PC-3 (cell line): ENCODE results near the gene XK. TPM values are rescaled to one million over a fixed set of nuclear protein-coding genes. Genes with fewer than 3 reads are reported as not detected.

Experiments used
- ATAC-seq: fragments of 200-7000 bp; cut with Tn5 transposase; 2 replicates; pipeline ENCODE4 v1.9.1; 2020; ENCODE audit warnings: mild to moderate bottlenecking, moderate library complexity
- BruUV-seq: library from RNA; stranded (reverse); fragments of 400-500 nt; replicated peaks from 2 replicates; lab custom pipeline; 2021; lab: Mats Ljungman, UMichigan
- CTCF ChIA-PET: fragments of 300-600 bp; sonication (Branson Sonifier 250); formaldehyde crosslinking; loops from one replicate; lab custom pipeline; 2022; ENCODE audit warnings: antibody characterized with exemption; lab: Charles Lee
- POLR2A ChIA-PET: fragments of 300-600 bp; sonication (Branson Sonifier 250); formaldehyde crosslinking; loops from one replicate; lab custom pipeline; 2022; ENCODE audit warnings: antibody characterized with exemption; ENCODE audit not compliant: unreplicated experiment; lab: Charles Lee
- DNase-seq: peaks from one replicate; pipeline ENCODE4 v3.0.0-alpha.2; 2015
- H2AFZ ChIP-seq: fragments of 300-600 bp; sonication (generic); 2 replicates; pipeline ENCODE4 v1.6.0; 2016; ENCODE audit warnings: antibody characterized with exemption, low read length
- H3F3A ChIP-seq: fragments of 300-600 bp; sonication (generic); one replicate; pipeline ENCODE4 v1.6.0; 2017; ENCODE audit warnings: antibody characterized with exemption, low read length, control low read depth, mild to moderate bottlenecking; ENCODE audit not compliant: unreplicated experiment
- H3K27ac ChIP-seq: fragments of 300-600 bp; sonication (generic); 2 replicates; pipeline ENCODE4 v1.5.1; 2016; ENCODE audit warnings: mild to moderate bottlenecking, low read length
- H3K27me3 ChIP-seq: fragments of 300-600 bp; sonication (generic); 2 replicates; pipeline ENCODE4 v1.6.1; 2016; ENCODE audit warnings: low read length, mixed read lengths
- H3K36me3 ChIP-seq: fragments of 300-600 bp; sonication (generic); 2 replicates; pipeline ENCODE4 v1.6.1; 2016; ENCODE audit warnings: low read depth, mixed run types, low read length, mixed read lengths
- H3K4me1 ChIP-seq: fragments of 300-600 bp; sonication (generic); 2 replicates; pipeline ENCODE4 v1.5.1; 2016; ENCODE audit warnings: low read length; ENCODE audit not compliant: insufficient read depth
- H3K4me2 ChIP-seq: fragments of 300-600 bp; sonication (generic); 2 replicates; pipeline ENCODE4 v1.6.0; 2016; ENCODE audit warnings: low read length
- H3K4me3 ChIP-seq: fragments of 300-600 bp; sonication (generic); 2 replicates; pipeline ENCODE4 v1.5.1; 2016; ENCODE audit warnings: mild to moderate bottlenecking, low read length, mixed read lengths
- H3K79me2 ChIP-seq: fragments of 300-600 bp; sonication (generic); 2 replicates; pipeline ENCODE4 v1.6.1; 2017; ENCODE audit warnings: low read length, mixed read lengths
- H3K9ac ChIP-seq: fragments of 300-600 bp; sonication (generic); 2 replicates; pipeline ENCODE4 v1.6.0; 2016; ENCODE audit warnings: mild to moderate bottlenecking, low read length
- H3K9me2 ChIP-seq: fragments of 300-600 bp; sonication (generic); replicated peaks from 2 replicates; pipeline ENCODE4 v1.6.1; 2016; ENCODE audit warnings: mixed run types, low read length, mixed read lengths
- H3K9me3 ChIP-seq: fragments of 300-600 bp; sonication (generic); 2 replicates; pipeline ENCODE4 v1.6.1; 2016; ENCODE audit warnings: low read length, mixed read lengths
- H4K20me1 ChIP-seq: fragments of 300-600 bp; sonication (generic); 2 replicates; pipeline ENCODE4 v1.6.1; 2016; ENCODE audit warnings: low read length, mixed read lengths
- EZH2 ChIP-seq: fragments of 300-600 bp; sonication (generic); IDR thresholded peaks from one replicate; pipeline ENCODE4 v1.6.1; 2017; ENCODE audit warnings: antibody characterized with exemption, mild to moderate bottlenecking, low read length; ENCODE audit not compliant: unreplicated experiment
- EZH2phosphoT487 ChIP-seq: fragments of 300-600 bp; sonication (generic); IDR thresholded peaks from 2 replicates; pipeline ENCODE4 v1.6.1; 2018; ENCODE audit warnings: mild to moderate bottlenecking, antibody characterized with exemption, low read length, borderline replicate concordance
- intact Hi-C: fragments of 100-400 bp; cut with micrococcal nuclease; formaldehyde crosslinking; loops from 2 replicates; pipeline ENCODE4 v1.9.0; 2023
- total RNA-seq: library from RNA; depleted of rRNA; stranded (reverse); fragments of >200 nt; gene quantifications from 2 replicates; pipeline ENCODE4 v1.2.3, GENCODE V29; 2014
- TF ChIP-seq, protein P1 (sequence below): fragments of 300-600 bp; sonication (generic); conservative IDR thresholded peaks from 2 replicates; pipeline ENCODE4 v1.5.1; 2017; ENCODE audit warnings: antibody characterized with exemption, low read depth, mild to moderate bottlenecking, low read length

Gene XK
- total RNA-seq, 1 experiment from 2014 or later = 8.0 TPM

DNA sequence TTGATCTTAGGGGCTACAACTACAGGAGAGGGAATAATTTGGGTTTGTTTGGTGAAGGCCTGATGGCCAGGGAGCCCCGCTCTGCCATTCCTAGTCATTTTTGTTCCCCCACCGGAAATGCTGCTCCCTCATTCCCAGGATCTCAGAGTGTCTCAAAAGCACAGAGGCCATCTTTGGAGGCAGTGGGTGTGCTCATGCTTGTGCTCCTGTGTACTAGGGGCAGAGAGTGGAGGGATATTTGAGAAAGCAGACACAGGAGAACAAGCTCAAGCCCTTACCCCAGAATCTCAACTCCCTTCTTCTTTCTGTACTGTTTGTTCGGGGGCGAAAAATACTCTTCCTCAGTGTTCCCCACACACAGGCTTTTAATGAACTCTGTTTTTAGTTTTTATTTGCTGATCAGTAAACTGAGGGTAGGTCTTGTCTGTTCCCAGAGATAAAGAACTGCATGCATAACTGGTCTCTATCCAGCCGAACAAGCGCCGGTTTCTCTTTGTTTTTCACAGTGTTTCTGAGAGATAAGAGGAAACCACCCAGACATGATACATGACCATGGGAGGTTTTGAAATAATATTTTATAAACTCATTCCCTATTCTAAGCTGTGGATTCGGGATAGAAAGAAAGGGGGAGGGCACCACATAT lies 32.9 kb upstream of the XK start:
- Histone ChIP-seq H3K9ac (no peak overlapping the region), H2AFZ (no peak overlapping the region), H3K4me3 (no peak overlapping the region), H3K27me3 (no peaks in the 10 kb centered on the region), H3K79me2 (no peaks in the 10 kb centered on the region), H4K20me1 (no peaks in the 10 kb centered on the region), H3K4me2 (no peak overlapping the region), H3F3A (no peaks in the 10 kb centered on the region), H3K9me3 (no peaks in the 10 kb centered on the region), H3K27ac (no peak overlapping the region), H3K9me2 (no peaks in the 10 kb centered on the region), H3K36me3 (no peaks in the 10 kb centered on the region), H3K4me1 (no peaks in the 10 kb centered on the region; the same call in 1 of the 2 replicates)
- DNase-seq (no peak), ATAC-seq (no peak)
- TF ChIP-seq EZH2phosphoT487 (no peak), EZH2 (no peak)
- TF ChIP-seq, protein P1, sequence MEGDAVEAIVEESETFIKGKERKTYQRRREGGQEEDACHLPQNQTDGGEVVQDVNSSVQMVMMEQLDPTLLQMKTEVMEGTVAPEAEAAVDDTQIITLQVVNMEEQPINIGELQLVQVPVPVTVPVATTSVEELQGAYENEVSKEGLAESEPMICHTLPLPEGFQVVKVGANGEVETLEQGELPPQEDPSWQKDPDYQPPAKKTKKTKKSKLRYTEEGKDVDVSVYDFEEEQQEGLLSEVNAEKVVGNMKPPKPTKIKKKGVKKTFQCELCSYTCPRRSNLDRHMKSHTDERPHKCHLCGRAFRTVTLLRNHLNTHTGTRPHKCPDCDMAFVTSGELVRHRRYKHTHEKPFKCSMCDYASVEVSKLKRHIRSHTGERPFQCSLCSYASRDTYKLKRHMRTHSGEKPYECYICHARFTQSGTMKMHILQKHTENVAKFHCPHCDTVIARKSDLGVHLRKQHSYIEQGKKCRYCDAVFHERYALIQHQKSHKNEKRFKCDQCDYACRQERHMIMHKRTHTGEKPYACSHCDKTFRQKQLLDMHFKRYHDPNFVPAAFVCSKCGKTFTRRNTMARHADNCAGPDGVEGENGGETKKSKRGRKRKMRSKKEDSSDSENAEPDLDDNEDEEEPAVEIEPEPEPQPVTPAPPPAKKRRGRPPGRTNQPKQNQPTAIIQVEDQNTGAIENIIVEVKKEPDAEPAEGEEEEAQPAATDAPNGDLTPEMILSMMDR = no peak
- ChIA-PET POLR2A (interaction anchor here (0.5 kb wide), 1 partner anchor 30 kb away, joined by 3 read pairs; no protein-coding TSS in a partner anchor), CTCF (no interaction called here)
- BruUV-seq = no TSS peak
- intact Hi-C loops = no loop called here

DNA sequence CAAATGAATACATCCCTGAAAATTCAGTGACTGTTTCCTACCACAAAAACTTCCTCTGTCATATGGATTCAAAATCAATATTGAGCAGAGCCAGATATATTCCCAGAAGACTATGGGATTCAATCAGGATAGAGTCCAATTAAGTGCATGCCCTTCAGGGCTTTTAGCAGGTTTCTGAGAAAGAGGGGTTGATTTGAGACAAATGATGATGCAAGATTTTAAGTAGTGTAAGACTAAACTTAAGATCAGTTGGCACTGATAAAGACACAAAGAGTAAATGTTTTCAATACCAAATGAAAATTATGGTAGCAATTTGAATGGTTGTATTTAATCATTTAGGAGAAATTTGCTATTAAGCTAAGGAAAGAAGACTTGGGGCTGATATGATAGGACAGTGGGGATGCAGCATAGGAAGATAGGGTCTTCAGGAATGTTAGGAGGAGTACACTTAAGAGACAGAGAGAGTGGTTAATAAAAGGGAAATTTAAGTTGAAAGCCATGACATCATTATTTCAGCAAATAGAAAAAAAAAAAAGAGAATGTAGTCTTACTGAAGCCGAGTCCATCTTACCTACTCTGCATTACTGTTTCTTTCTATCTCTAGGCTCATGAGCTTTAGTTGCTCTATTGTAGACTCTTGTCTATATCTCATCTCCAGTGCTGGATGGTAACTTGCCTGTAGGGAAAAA lies 32.0 kb upstream of the XK start:
- no peaks in the 10 kb centered on the region; the same call in 1 of the 2 replicates for H3K4me1 ChIP-seq
- no peak overlapping the region for H3K27ac ChIP-seq
- ChIA-PET CTCF (no interaction called here), POLR2A (no interaction called here)
- BruUV-seq = no TSS peak
- H3K36me3 ChIP-seq = no peaks in the 10 kb centered on the region
- H3K4me2 ChIP-seq = no peak overlapping the region
- H3F3A ChIP-seq = no peaks in the 10 kb centered on the region
- no peaks in the 10 kb centered on the region for H4K20me1 ChIP-seq
- no peak for DNase-seq
- no peaks in the 10 kb centered on the region for H3K79me2 ChIP-seq
- no peaks in the 10 kb centered on the region for H3K9me2 ChIP-seq
- H3K27me3 ChIP-seq = no peaks in the 10 kb centered on the region
- intact Hi-C loops = no loop called here
- H3K9me3 ChIP-seq = no peaks in the 10 kb centered on the region
- H2AFZ ChIP-seq = no peak overlapping the region
- no peak overlapping the region for H3K4me3 ChIP-seq
- TF ChIP-seq EZH2phosphoT487 (no peak), EZH2 (no peak)
- TF ChIP-seq, protein P1 = no peak
- H3K9ac ChIP-seq = no peak overlapping the region
- ATAC-seq = no peak
